AG04450 (cell line): ENCODE data around the gene DCAF16. TPM values are rescaled to one million over a fixed set of nuclear protein-coding genes. Genes with fewer than 3 reads are reported as not detected.

Experiments
- CTCF ChIA-PET: fragments of 300-600, 350-600 bp; formaldehyde crosslinking; extraction: SDS; loops from one replicate; lab custom pipeline; 2022; ENCODE audit warnings: antibody characterized with exemption, inconsistent platforms; lab: Charles Lee
- POLR2A ChIA-PET: fragments of 350-600 bp; formaldehyde crosslinking; extraction: SDS; loops from one replicate; lab custom pipeline; 2021; ENCODE audit warnings: antibody characterized with exemption, inconsistent platforms; lab: Yijun Ruan, JAX
- DNase-seq: peaks from one replicate; pipeline ENCODE4 v3.0.0-alpha.2; 2011; ENCODE audit warnings: low read depth, low spot score
- H3K27ac ChIP-seq: one replicate; pipeline ENCODE4 v1.5.1; 2012; ENCODE audit warnings: low read depth, low read length, control low read depth
- H3K27me3 ChIP-seq: one replicate; pipeline ENCODE4 v1.6.0; 2012; ENCODE audit warnings: low read length; ENCODE audit not compliant: control insufficient read depth, insufficient read depth
- H3K4me3 ChIP-seq: 2 replicates; pipeline ENCODE4 v1.5.1; 2011; ENCODE audit warnings: mild to moderate bottlenecking, low read depth, low read length, control low read depth
- H3K9me3 ChIP-seq: 2 replicates; pipeline ENCODE4 v1.5.1; 2012; ENCODE audit warnings: low read length; ENCODE audit not compliant: control insufficient read depth, insufficient read depth
- polyA plus RNA-seq: library from polyadenylated mRNA; depleted of rRNA; stranded (reverse); fragments of >200 nt; gene quantifications from 2 replicates; pipeline ENCODE4 v1.2.3, GENCODE V29; 2011
- TF ChIP-seq, protein P1 (sequence below): IDR thresholded peaks from 2 replicates; pipeline ENCODE4 v1.5.1; 2011; ENCODE audit warnings: low read depth, low read length, control low read depth, inconsistent platforms

The DCAF16 gene
- polyA plus RNA-seq, 1 experiment, result 22.2 TPM

DNA sequence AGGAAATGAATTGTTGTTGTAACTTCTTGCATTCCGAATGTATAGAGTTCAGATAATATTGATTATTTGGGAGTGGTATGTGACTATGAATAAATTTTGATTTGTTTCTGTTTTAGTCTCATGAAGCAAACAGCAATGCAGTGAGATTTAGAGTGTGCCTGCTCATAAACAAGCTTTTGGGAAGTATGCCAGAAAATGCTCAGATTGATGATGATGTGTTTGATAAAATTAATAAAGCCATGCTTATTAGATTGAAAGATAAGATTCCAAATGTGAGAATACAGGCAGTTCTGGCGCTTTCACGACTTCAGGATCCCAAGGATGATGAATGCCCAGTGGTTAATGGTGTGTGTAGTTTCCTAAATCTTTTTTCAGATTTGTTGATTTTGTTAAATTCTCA, 2.2 kb upstream of the DCAF16 start:
- ChIA-PET POLR2A (no interaction called here), CTCF (no interaction called here)
- no peak for DNase-seq
- no peak overlapping the region for H3K27ac ChIP-seq
- peak overlapping the region; percentile 11; the same call in 1 of the 2 replicates for H3K4me3 ChIP-seq
- H3K9me3 ChIP-seq, result 0 out of 2 replicates have a peak, but pooled peaks cover 2% of the 10 kb centered on the region
- TF ChIP-seq, protein P1, sequence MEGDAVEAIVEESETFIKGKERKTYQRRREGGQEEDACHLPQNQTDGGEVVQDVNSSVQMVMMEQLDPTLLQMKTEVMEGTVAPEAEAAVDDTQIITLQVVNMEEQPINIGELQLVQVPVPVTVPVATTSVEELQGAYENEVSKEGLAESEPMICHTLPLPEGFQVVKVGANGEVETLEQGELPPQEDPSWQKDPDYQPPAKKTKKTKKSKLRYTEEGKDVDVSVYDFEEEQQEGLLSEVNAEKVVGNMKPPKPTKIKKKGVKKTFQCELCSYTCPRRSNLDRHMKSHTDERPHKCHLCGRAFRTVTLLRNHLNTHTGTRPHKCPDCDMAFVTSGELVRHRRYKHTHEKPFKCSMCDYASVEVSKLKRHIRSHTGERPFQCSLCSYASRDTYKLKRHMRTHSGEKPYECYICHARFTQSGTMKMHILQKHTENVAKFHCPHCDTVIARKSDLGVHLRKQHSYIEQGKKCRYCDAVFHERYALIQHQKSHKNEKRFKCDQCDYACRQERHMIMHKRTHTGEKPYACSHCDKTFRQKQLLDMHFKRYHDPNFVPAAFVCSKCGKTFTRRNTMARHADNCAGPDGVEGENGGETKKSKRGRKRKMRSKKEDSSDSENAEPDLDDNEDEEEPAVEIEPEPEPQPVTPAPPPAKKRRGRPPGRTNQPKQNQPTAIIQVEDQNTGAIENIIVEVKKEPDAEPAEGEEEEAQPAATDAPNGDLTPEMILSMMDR, result no peak
- H3K27me3 ChIP-seq, result no peaks in the 10 kb centered on the region

DNA sequence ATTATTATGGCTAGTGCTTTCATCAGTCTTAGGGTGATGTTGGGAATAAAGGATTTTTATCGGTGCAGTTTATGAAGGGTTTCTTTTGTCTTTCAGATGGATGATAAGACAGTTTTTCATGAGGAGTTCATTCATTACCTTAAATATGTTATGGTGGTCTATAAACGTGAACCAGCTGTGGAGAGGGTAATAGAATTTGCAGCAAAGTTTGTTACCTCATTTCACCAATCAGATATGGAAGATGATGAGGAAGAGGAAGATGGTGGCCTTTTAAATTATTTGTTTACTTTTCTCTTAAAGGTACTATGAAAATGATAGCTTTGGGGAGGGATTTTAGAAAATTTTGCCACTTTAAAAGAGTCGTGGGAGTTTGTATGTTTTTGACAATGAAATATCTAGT, 1.6 kb upstream of the DCAF16 start:
- H3K27me3 ChIP-seq, result no peaks in the 10 kb centered on the region
- no peak for DNase-seq
- ChIA-PET CTCF (no interaction called here), POLR2A (no interaction called here)
- peak overlapping the region; percentile 90 for H3K4me3 ChIP-seq
- 0 out of 2 replicates have a peak, but pooled peaks cover 2% of the 10 kb centered on the region for H3K9me3 ChIP-seq
- TF ChIP-seq, protein P1, result no peak
- no peak overlapping the region for H3K27ac ChIP-seq

DNA sequence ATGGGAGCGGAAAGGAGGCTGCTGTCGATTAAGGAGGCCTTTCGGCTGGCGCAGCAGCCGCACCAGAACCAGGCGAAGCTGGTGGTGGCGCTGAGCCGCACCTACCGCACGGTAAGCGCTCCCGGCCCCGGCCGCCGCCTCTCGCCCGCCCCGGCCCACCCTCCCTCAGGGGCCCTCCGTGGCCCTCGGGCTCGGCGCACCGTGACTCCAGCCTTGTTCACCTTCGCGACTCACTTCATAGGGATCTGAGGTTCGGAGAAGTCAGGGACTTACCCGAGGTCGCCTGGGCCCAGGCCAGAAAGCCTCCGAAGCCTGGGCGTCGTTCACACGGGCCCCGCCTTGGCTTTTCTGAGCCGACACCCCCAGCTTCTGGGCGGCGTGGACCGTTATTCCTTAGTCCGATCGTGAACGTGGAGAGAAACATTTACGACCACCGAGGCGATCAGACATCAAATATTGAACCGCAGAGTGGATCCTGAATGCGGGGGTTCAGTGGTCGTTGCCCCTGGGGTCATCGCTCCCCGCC, 584 bp upstream of the DCAF16 start:
- TF ChIP-seq, protein P1, result no peak
- no peak for DNase-seq
- POLR2A ChIA-PET, result interaction anchor here (0.6 to 1.6 kb wide), 3 partner anchors 60 to 197 kb away, joined by 6 to 7 read pairs (median 6); partner anchors contain the start of gene MED28
- 0 out of 2 replicates have a peak, but pooled peaks cover 2% of the 10 kb centered on the region for H3K9me3 ChIP-seq
- no peak overlapping the region for H3K27ac ChIP-seq
- no peaks in the 10 kb centered on the region for H3K27me3 ChIP-seq
- CTCF ChIA-PET, result interaction anchor here (7.0 kb wide), 1 partner anchor 262 kb away, joined by 98 read pairs; no protein-coding TSS in a partner anchor
- peak overlapping the region; percentile 90 for H3K4me3 ChIP-seq

DNA sequence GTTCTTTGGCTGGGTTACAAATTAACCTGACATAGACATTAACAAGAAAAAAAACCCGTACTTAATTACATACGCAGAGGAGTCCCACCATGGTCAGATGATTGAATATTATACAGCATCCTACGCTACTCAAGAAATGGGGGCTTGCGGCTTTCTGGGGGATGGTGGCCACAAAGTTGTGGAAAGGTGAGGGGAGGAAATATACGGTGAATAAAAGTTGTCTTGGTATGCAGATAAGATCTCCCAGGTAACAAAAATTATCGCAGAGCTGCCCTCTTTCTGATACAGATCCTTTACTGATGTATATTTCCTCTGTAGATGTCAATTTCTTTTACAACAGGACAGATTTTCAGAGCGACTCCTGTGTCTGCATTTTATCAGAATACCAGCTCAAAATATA, 890 bp downstream of the DCAF16 start:
- Histone ChIP-seq H3K9me3 (0 out of 2 replicates have a peak, but pooled peaks cover 2% of the 10 kb centered on the region), H3K27ac (no peak overlapping the region), H3K27me3 (no peaks in the 10 kb centered on the region), H3K4me3 (peak overlapping the region; percentile 90)
- TF ChIP-seq, protein P1, result no peak
- no peak for DNase-seq
- CTCF ChIA-PET, result interaction anchor here (0.9 to 7.0 kb wide), 5 partner anchors 12 to 783 kb away, joined by 5 to 98 read pairs (median 9); no protein-coding TSS in a partner anchor
- POLR2A ChIA-PET, result interaction anchor here (1.0 to 1.6 kb wide), 3 partner anchors 11 to 213 kb away, joined by 3 to 6 read pairs (median 3); partner anchors contain the start of gene MED28

DNA sequence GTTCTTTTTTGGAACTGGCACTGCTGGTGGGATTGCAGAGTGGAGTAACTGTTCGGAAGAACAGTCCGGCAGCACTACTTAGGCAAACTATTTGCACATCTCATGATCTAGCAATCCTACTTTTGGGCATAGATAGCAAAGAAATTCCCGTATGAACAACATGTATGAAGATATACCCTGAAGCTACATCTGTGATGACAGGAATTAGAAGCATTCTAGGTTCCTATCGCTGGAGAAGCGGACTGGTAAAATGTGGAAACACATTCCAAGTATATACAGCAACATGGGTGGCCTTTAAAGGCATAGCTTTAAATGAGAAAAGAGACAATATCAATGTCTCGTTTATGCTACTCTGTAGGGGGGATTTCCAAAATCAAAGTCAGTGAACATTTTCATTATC, 3.1 kb downstream of the DCAF16 start:
- Histone ChIP-seq H3K27ac (no peak overlapping the region), H3K4me3 (peak overlapping the region; percentile 45), H3K9me3 (0 out of 2 replicates have a peak, but pooled peaks cover 2% of the 10 kb centered on the region), H3K27me3 (no peaks in the 10 kb centered on the region)
- TF ChIP-seq, protein P1, result no peak
- POLR2A ChIA-PET, result no interaction called here
- CTCF ChIA-PET, result interaction anchor here (1.1 to 7.0 kb wide), 10 partner anchors 9 to 786 kb away, joined by 3 to 98 read pairs (median 4); partner anchors contain the start of gene FAM184B
- no peak for DNase-seq
